ENCODE measurements around the gene TKTL1. TPM values are rescaled to one million over a fixed set of nuclear protein-coding genes. Genes with fewer than 3 reads are reported as not detected.

The TKTL1 gene
- total RNA-seq, 2 experiments from 2014 or later: 0.06 to 0.78 TPM

DNA sequence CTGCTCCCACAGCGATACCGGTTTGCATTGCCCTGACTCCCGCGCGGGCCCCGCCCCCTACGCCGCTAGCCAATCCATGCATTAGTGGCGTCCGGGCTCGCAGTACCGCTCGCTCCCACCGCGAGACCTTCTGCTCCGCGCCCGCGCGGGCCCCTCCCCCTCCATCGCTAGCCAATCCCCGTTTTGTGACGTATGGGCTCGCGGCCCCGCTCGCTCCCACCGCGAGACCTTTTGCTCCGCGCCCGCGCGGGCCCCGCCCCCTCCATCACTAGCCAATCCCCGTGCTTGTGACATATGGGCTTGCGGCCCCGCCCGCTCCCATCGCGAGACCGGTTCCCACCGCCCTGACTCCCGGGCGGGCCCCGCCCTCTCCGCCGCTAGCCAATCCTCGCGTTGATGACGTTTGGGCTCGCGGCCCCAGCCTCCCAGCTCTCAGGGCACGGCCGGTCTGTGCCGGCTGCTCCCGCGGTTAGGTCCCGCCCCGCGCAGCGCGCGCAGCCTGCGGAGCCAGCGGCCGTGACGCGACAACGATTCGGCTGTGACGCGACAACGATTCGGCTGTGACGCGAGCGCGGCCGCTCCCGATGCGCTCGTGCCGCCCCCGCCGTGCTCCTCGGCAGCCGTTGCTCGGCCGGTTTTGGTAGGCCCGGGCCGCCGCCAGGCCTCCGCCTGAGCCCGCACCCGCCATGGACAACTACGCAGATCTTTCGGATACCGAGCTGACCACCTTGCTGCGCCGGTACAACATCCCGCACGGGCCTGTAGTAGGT lies 83.4 kb downstream of the TKTL1 start, which contains the start of gene EMD:
EMD (plus strand) TSS at position 497 of the 770 bp plus-strand sequence; CDS start at position 687, 190 bp downstream.
- H3K4me1 ChIP-seq (ENCODE audit: insufficient read depth, low read length, poor library complexity, severe bottlenecking): peaks cover 32% of the 10 kb centered on the region
- peak within 1 kb of the TSS; percentile 69 for H3K27ac ChIP-seq (ENCODE audit: low read depth, low read length, poor library complexity, severe bottlenecking)
- POLR2A ChIA-PET: interaction anchor here (0.9 kb wide), 1 partner anchor 338 kb away, joined by 5 read pairs; no protein-coding TSS in a partner anchor
- H2AFZ ChIP-seq (ENCODE audit: low read length): no peak within 1 kb of the TSS
- H3K4me2 ChIP-seq (ENCODE audit: low read length): peak within 1 kb of the TSS; percentile 77
- no peaks in the 10 kb centered on the region for H3K9me3 ChIP-seq (ENCODE audit: low read length)
- no peaks in the 10 kb centered on the region for H4K20me1 ChIP-seq (ENCODE audit: insufficient read depth, low read length)
- H3K9me2 ChIP-seq (ENCODE audit: insufficient read depth, low read length): no peaks in the 10 kb centered on the region
- BruUV-seq (replicated peaks): no TSS peak
- intact Hi-C loops (cut with micrococcal nuclease; ENCODE audit: unreplicated experiment): loop anchor here (1.0 to 10.0 kb wide), 2 partner anchors 407 to 454 kb away; partner anchors contain the start of genes ARHGAP4 and TMEM187
- peak within 1 kb of the TSS; percentile 88 for H3K4me3 ChIP-seq (ENCODE audit: low read depth, low read length, poor library complexity, severe bottlenecking)
- CTCF ChIA-PET (ENCODE audit: unreplicated experiment): no interaction called here
- DNase-seq (ENCODE audit: low spot score): peak; percentile 97
- H3K79me2 ChIP-seq (ENCODE audit: insufficient read depth, low read depth, low read length): peaks cover 13% of the 10 kb centered on the region
- TF ChIP-seq, protein P1, sequence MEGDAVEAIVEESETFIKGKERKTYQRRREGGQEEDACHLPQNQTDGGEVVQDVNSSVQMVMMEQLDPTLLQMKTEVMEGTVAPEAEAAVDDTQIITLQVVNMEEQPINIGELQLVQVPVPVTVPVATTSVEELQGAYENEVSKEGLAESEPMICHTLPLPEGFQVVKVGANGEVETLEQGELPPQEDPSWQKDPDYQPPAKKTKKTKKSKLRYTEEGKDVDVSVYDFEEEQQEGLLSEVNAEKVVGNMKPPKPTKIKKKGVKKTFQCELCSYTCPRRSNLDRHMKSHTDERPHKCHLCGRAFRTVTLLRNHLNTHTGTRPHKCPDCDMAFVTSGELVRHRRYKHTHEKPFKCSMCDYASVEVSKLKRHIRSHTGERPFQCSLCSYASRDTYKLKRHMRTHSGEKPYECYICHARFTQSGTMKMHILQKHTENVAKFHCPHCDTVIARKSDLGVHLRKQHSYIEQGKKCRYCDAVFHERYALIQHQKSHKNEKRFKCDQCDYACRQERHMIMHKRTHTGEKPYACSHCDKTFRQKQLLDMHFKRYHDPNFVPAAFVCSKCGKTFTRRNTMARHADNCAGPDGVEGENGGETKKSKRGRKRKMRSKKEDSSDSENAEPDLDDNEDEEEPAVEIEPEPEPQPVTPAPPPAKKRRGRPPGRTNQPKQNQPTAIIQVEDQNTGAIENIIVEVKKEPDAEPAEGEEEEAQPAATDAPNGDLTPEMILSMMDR (conservative IDR thresholded peaks at IDR 0.05; ENCODE audit: low read length): no peak
- no peak for TF ChIP-seq EZH2phosphoT487 (IDR thresholded peaks at IDR 0.05; ENCODE audit: borderline replicate concordance, low read depth, low read length)
- peaks cover 4% of the 10 kb centered on the region; the same call in 1 of the 2 replicates for H3K36me3 ChIP-seq (ENCODE audit: insufficient read depth, low read length)

- Histone ChIP-seq H3K9me3 (ENCODE audit: low read length) (no peaks in the 10 kb centered on the region), H3K79me2 (ENCODE audit: insufficient read depth, low read depth, low read length) (peaks cover 13% of the 10 kb centered on the region), H3K36me3 (ENCODE audit: insufficient read depth, low read length) (peaks cover 4% of the 10 kb centered on the region; the same call in 1 of the 2 replicates), H2AFZ (ENCODE audit: low read length) (no peak overlapping the region), H3K4me1 (ENCODE audit: insufficient read depth, low read length, poor library complexity, severe bottlenecking) (peaks cover 29% of the 10 kb centered on the region), H4K20me1 (ENCODE audit: insufficient read depth, low read length) (no peaks in the 10 kb centered on the region), H3K4me2 (ENCODE audit: low read length) (peak overlapping the region; percentile 71), H3K27ac (ENCODE audit: low read depth, low read length, poor library complexity, severe bottlenecking) (peak overlapping the region; percentile 69), H3K4me3 (ENCODE audit: low read depth, low read length, poor library complexity, severe bottlenecking) (peak overlapping the region; percentile 88), H3K9me2 (ENCODE audit: insufficient read depth, low read length) (no peaks in the 10 kb centered on the region)
- DNase-seq (ENCODE audit: low spot score): no peak
- TF ChIP-seq, protein P1 (conservative IDR thresholded peaks at IDR 0.05; ENCODE audit: low read length): no peak
- TF ChIP-seq EZH2phosphoT487 (IDR thresholded peaks at IDR 0.05; ENCODE audit: borderline replicate concordance, low read depth, low read length): no peak
- BruUV-seq (replicated peaks): TSS peak; percentile 88
- intact Hi-C loops (cut with micrococcal nuclease; ENCODE audit: unreplicated experiment): loop anchor here (10.0 kb wide), 1 partner anchor 455 kb away; the partner anchor contains the start of gene ARHGAP4
- ChIA-PET POLR2A (interaction anchor here (0.9 kb wide), 1 partner anchor 339 kb away, joined by 5 read pairs; no protein-coding TSS in a partner anchor), CTCF (ENCODE audit: unreplicated experiment) (no interaction called here)
These were observed 84.0 kb downstream of the TKTL1 start for GRCh38 chrX:154379569-154379951.

Other genes with a start within 250 kb of the TKTL1 start
- 31.2 and 45.8 TPM in 2 replicates for gene MECP2, start 198.1 kb upstream of the TKTL1 start, total RNA-seq (2014; rRNA removed; shearing (Covaris generic))
- 48.6 and 50.2 TPM in 2 replicates for gene MECP2, start 198.1 kb upstream of the TKTL1 start, total RNA-seq (2022)
- gene OPN1LW, start 151.6 kb upstream of the TKTL1 start, total RNA-seq (2014; rRNA removed; shearing (Covaris generic)): not detected in 2 replicates
- not detected in 2 replicates for gene OPN1LW, start 151.6 kb upstream of the TKTL1 start, total RNA-seq (2022)
- not detected in 2 replicates for gene OPN1MW, start 113.2 kb upstream of the TKTL1 start, total RNA-seq (2014; rRNA removed; shearing (Covaris generic))
- not detected in 2 replicates for gene OPN1MW, start 113.2 kb upstream of the TKTL1 start, total RNA-seq (2022)
- not detected in 2 replicates for gene OPN1MW2, start 76.0 kb upstream of the TKTL1 start, total RNA-seq (2014; rRNA removed; shearing (Covaris generic))
- gene OPN1MW2, start 76.0 kb upstream of the TKTL1 start, total RNA-seq (2022): not detected in 2 replicates
- gene OPN1MW3, start 38.2 kb upstream of the TKTL1 start, total RNA-seq (2014; rRNA removed; shearing (Covaris generic)): not detected in 2 replicates
- not detected in 2 replicates for gene OPN1MW3, start 38.2 kb upstream of the TKTL1 start, total RNA-seq (2022)
- gene TEX28, start 671 bp upstream of the TKTL1 start, total RNA-seq (2014; rRNA removed; shearing (Covaris generic)): not detected in 2 replicates
- not detected in 2 replicates for gene TEX28, start 671 bp upstream of the TKTL1 start, total RNA-seq (2022)
- 78.8 and 91.2 TPM in 2 replicates for gene FLNA, start 78.8 kb downstream of the TKTL1 start, total RNA-seq (2014; rRNA removed; shearing (Covaris generic))
- 96.9 and 97.7 TPM in 2 replicates for gene FLNA, start 78.8 kb downstream of the TKTL1 start, total RNA-seq (2022)
- gene EMD, start 83.5 kb downstream of the TKTL1 start, total RNA-seq (2014; rRNA removed; shearing (Covaris generic)): 25.3 and 35.4 TPM in 2 replicates
- gene EMD, start 83.5 kb downstream of the TKTL1 start, total RNA-seq (2022): 64.1 and 64.6 TPM in 2 replicates
- gene RPL10, start 102.6 kb downstream of the TKTL1 start, total RNA-seq (2014; rRNA removed; shearing (Covaris generic)): 4,261 and 4,291 TPM in 2 replicates
- 2,447 and 2,466 TPM in 2 replicates for gene RPL10, start 102.6 kb downstream of the TKTL1 start, total RNA-seq (2022)
- gene DNASE1L1, start 113.5 kb downstream of the TKTL1 start, total RNA-seq (2014; rRNA removed; shearing (Covaris generic)): 13.4 and 23.1 TPM in 2 replicates
- 21.5 and 30.1 TPM in 2 replicates for gene DNASE1L1, start 113.5 kb downstream of the TKTL1 start, total RNA-seq (2022)
- 74.2 and 94.5 TPM in 2 replicates for gene TAFAZZIN, start 115.7 kb downstream of the TKTL1 start, total RNA-seq (2014; rRNA removed; shearing (Covaris generic))
- 85.3 and 104 TPM in 2 replicates for gene TAFAZZIN, start 115.7 kb downstream of the TKTL1 start, total RNA-seq (2022)
- gene ATP6AP1, start 132.9 kb downstream of the TKTL1 start, total RNA-seq (2014; rRNA removed; shearing (Covaris generic)): 22.2 and 26.4 TPM in 2 replicates
- 37.4 and 39.5 TPM in 2 replicates for gene ATP6AP1, start 132.9 kb downstream of the TKTL1 start, total RNA-seq (2022)
- 101 and 103 TPM in 2 replicates for gene GDI1, start 141.4 kb downstream of the TKTL1 start, total RNA-seq (2014; rRNA removed; shearing (Covaris generic))
- 76.6 and 93.6 TPM in 2 replicates for gene GDI1, start 141.4 kb downstream of the TKTL1 start, total RNA-seq (2022)
- gene FAM50A, start 148.3 kb downstream of the TKTL1 start, total RNA-seq (2014; rRNA removed; shearing (Covaris generic)): 28.1 and 30.8 TPM in 2 replicates
- 49.0 and 55.1 TPM in 2 replicates for gene FAM50A, start 148.3 kb downstream of the TKTL1 start, total RNA-seq (2022)
- gene PLXNA3, start 162.5 kb downstream of the TKTL1 start, total RNA-seq (2014; rRNA removed; shearing (Covaris generic)): 0.28 and 5.6 TPM in 2 replicates
- gene PLXNA3, start 162.5 kb downstream of the TKTL1 start, total RNA-seq (2022): 5.2 and 8.0 TPM in 2 replicates
- gene LAGE3, start 183.5 kb downstream of the TKTL1 start, total RNA-seq (2014; rRNA removed; shearing (Covaris generic)): 53.2 and 70.1 TPM in 2 replicates
- 31.3 and 40.6 TPM in 2 replicates for gene LAGE3, start 183.5 kb downstream of the TKTL1 start, total RNA-seq (2022)
- 76.0 and 89.9 TPM in 2 replicates for gene UBL4A, start 190.8 kb downstream of the TKTL1 start, total RNA-seq (2014; rRNA removed; shearing (Covaris generic))
- gene UBL4A, start 190.8 kb downstream of the TKTL1 start, total RNA-seq (2022): 49.4 and 49.7 TPM in 2 replicates
- gene SLC10A3, start 194.8 kb downstream of the TKTL1 start, total RNA-seq (2014; rRNA removed; shearing (Covaris generic)): 12.4 and 14.1 TPM in 2 replicates
- 12.7 and 15.6 TPM in 2 replicates for gene SLC10A3, start 194.8 kb downstream of the TKTL1 start, total RNA-seq (2022)
- 15.3 and 16.4 TPM in 2 replicates for gene FAM3A, start 220.4 kb downstream of the TKTL1 start, total RNA-seq (2014; rRNA removed; shearing (Covaris generic))
- gene FAM3A, start 220.4 kb downstream of the TKTL1 start, total RNA-seq (2022): 21.9 and 24.6 TPM in 2 replicates